Endothelial cell (in vitro differentiated cells): ENCODE data around the gene KHSRP. TPM values are rescaled to one million over a fixed set of nuclear protein-coding genes. Genes with fewer than 3 reads are reported as not detected.

ENCODE experiments used
- DNase-seq: peaks from one replicate; pipeline ENCODE4 v3.0.0; 2021; ENCODE audit warnings: low spot score
- H3K27ac Mint-ChIP-seq: one replicate; pipeline ENCODE4 v1.8.0; 2021; ENCODE audit warnings: mixed read lengths, inconsistent platforms; ENCODE audit not compliant: unreplicated experiment
- H3K27me3 Mint-ChIP-seq: one replicate; pipeline ENCODE4 v1.8.0; 2021; ENCODE audit warnings: mild to moderate bottlenecking, moderate library complexity, mixed read lengths, inconsistent platforms; ENCODE audit not compliant: unreplicated experiment
- H3K36me3 Mint-ChIP-seq: one replicate; pipeline ENCODE4 v1.8.0; 2021; ENCODE audit warnings: mild to moderate bottlenecking, low read depth, mixed read lengths, inconsistent platforms; ENCODE audit not compliant: unreplicated experiment
- H3K4me1 Mint-ChIP-seq: one replicate; pipeline ENCODE4 v1.8.0; 2021; ENCODE audit warnings: mild to moderate bottlenecking, mixed read lengths, inconsistent platforms; ENCODE audit not compliant: unreplicated experiment
- H3K4me3 Mint-ChIP-seq: one replicate; pipeline ENCODE4 v1.8.0; 2021; ENCODE audit warnings: mild to moderate bottlenecking, mixed read lengths, inconsistent platforms; ENCODE audit not compliant: unreplicated experiment
- H3K9me3 Mint-ChIP-seq: one replicate; pipeline ENCODE4 v1.8.0; 2021; ENCODE audit warnings: mixed read lengths, inconsistent platforms; ENCODE audit not compliant: unreplicated experiment
- CTCF ChIP-seq: fragments of 200-600 bp; sonication (generic); IDR thresholded peaks from one replicate; pipeline ENCODE4 v1.5.0; 2021; ENCODE audit warnings: antibody characterized with exemption; ENCODE audit not compliant: unreplicated experiment
- total RNA-seq: library from RNA; stranded (reverse); fragmentation: NEBNext Ultra II Directional; extraction: Animal tissue kit (Norgen Biotek cat#: 25700); gene quantifications from one replicate; pipeline ENCODE4 v1.2.1, GENCODE V29; 2021; ENCODE audit not compliant: unreplicated experiment

Gene KHSRP
- total RNA-seq, 1 donor from 2014 or later, result 290 TPM

- TF ChIP-seq CTCF, result no peak
- Mint-ChIP-seq H3K4me1 (peaks cover 7% of the 10 kb centered on the region), H3K27ac (no peak overlapping the region), H3K4me3 (no peak overlapping the region), H3K9me3 (no peaks in the 10 kb centered on the region), H3K36me3 (peaks cover 20% of the 10 kb centered on the region), H3K27me3 (peaks cover 2% of the 10 kb centered on the region)
- no peak for DNase-seq
Measured at GRCh38 chr19:6455924-6456323, 31.3 kb upstream of the KHSRP start.

- Mint-ChIP-seq H3K4me1 (peaks cover 4% of the 10 kb centered on the region), H3K36me3 (peaks cover 20% of the 10 kb centered on the region), H3K27ac (no peak overlapping the region), H3K4me3 (no peak overlapping the region), H3K27me3 (peaks cover 7% of the 10 kb centered on the region), H3K9me3 (no peaks in the 10 kb centered on the region)
- DNase-seq, result no peak
- no peak for TF ChIP-seq CTCF
Measured at GRCh38 chr19:6453951-6454565, 29.4 kb upstream of the KHSRP start.

- H3K4me3 Mint-ChIP-seq, result no peak overlapping the region
- no peak for TF ChIP-seq CTCF
- peaks cover 7% of the 10 kb centered on the region for H3K27me3 Mint-ChIP-seq
- no peak for DNase-seq
- no peaks in the 10 kb centered on the region for H3K9me3 Mint-ChIP-seq
- H3K4me1 Mint-ChIP-seq, result no peaks in the 10 kb centered on the region
- H3K27ac Mint-ChIP-seq, result no peak overlapping the region
- peaks cover 20% of the 10 kb centered on the region for H3K36me3 Mint-ChIP-seq
Measured at GRCh38 chr19:6452899-6453298, 28.3 kb upstream of the KHSRP start.

GRCh38 chr19:6452223-6452614 lies 27.6 kb upstream of the KHSRP start:
- no peak overlapping the region for H3K4me3 Mint-ChIP-seq
- H3K4me1 Mint-ChIP-seq, result no peaks in the 10 kb centered on the region
- no peak overlapping the region for H3K27ac Mint-ChIP-seq
- no peak for DNase-seq
- no peak for TF ChIP-seq CTCF
- H3K9me3 Mint-ChIP-seq, result no peaks in the 10 kb centered on the region
- H3K27me3 Mint-ChIP-seq, result peaks cover 4% of the 10 kb centered on the region
- H3K36me3 Mint-ChIP-seq, result peaks cover 20% of the 10 kb centered on the region

GRCh38 chr19:6451583-6452222 lies 27.1 kb upstream of the KHSRP start:
- Mint-ChIP-seq H3K4me3 (no peak overlapping the region), H3K4me1 (no peaks in the 10 kb centered on the region), H3K9me3 (no peaks in the 10 kb centered on the region), H3K36me3 (peaks cover 20% of the 10 kb centered on the region), H3K27ac (no peak overlapping the region), H3K27me3 (peaks cover 4% of the 10 kb centered on the region)
- no peak for TF ChIP-seq CTCF
- no peak for DNase-seq
